A549 (cell line): Measurements from ENCODE around the gene PPP3CA. TPM values are rescaled to one million over a fixed set of nuclear protein-coding genes. Genes with fewer than 3 reads are reported as not detected.

Experiments
- ATAC-seq, 2 experiments: fragments of 200-7000 bp in 1 of 2; fragments of >200 bp in 1 of 2; cut with Nextera tagmentation in 1 of 2; cut with Tn5 transposase in 1 of 2; 3 replicates each; pipeline versions ENCODE4 v1.8.0 to v1.9.1; 2018 to 2020; ENCODE audit warnings: mild to moderate bottlenecking in 1 of 2, moderate library complexity in 1 of 2
- CTCF ChIA-PET: fragments of 300-600 bp; sonication (Branson Sonifier 250); formaldehyde crosslinking; extraction: SDS; loops from one replicate; lab custom pipeline; 2021; ENCODE audit warnings: antibody characterized with exemption, inconsistent platforms; lab: Yijun Ruan, JAX
- POLR2A ChIA-PET: fragments of 350-600 bp; formaldehyde crosslinking; extraction: SDS; loops from one replicate; lab custom pipeline; 2021; ENCODE audit warnings: antibody characterized with exemption, inconsistent platforms; lab: Yijun Ruan, JAX
- DNase-seq, 2 experiments: peaks; one replicate each; pipeline versions ENCODE4 v3.0.0 to v3.0.0-alpha.2; 2011 to 2016; ENCODE audit warnings: low read depth in 1 of 2, low spot score in 1 of 2
- FAIRE-seq: peaks from 2 replicates; lab custom pipeline; 2011; peaks lifted over from hg19 to GRCh38; lab: Jason Lieb, UNC
- H3K27ac ChIP-seq, 2 experiments: fragments of >200 bp; sonication (Bioruptor Twin); formaldehyde crosslinking; 3 replicates each; pipeline ENCODE4 v1.5.1; 2016 to 2017
- H3K4me1 ChIP-seq: fragments of >200 bp; sonication (Bioruptor Twin); formaldehyde crosslinking; 3 replicates; pipeline ENCODE4 v1.6.1; 2016
- H3K4me2 ChIP-seq: fragments of >200 bp; sonication (Bioruptor Twin); formaldehyde crosslinking; 3 replicates; pipeline ENCODE4 v1.6.1; 2016
- H3K4me3 ChIP-seq: fragments of >200 bp; sonication (Bioruptor Twin); formaldehyde crosslinking; 3 replicates; pipeline ENCODE4 v1.5.1; 2016
- H3K9me3 ChIP-seq: fragments of >200 bp; sonication (Bioruptor Twin); formaldehyde crosslinking; 3 replicates; pipeline ENCODE4 v1.6.1; 2016
- BHLHE40 ChIP-seq: IDR thresholded peaks from 2 replicates; pipeline ENCODE4 v1.6.1; 2012; ENCODE audit warnings: low read depth, low read length, inconsistent platforms
- CBX8 ChIP-seq: fragments of 200-600 bp; sonication (generic); IDR thresholded peaks from 2 replicates; pipeline ENCODE4 v1.6.1; 2016
- CTCF ChIP-seq: fragments of >200 bp; sonication (Bioruptor Twin); formaldehyde crosslinking; IDR thresholded peaks from 3 replicates; pipeline ENCODE4 v1.5.1; 2016
- ELK1 ChIP-seq: fragments of 150-350 bp; IDR thresholded peaks from 2 replicates; pipeline ENCODE4 v1.6.1; 2014; ENCODE audit warnings: low read depth, mild to moderate bottlenecking, low read length
- EP300 ChIP-seq, 2 experiments: fragments of >200 bp; sonication (Bioruptor Twin); formaldehyde crosslinking; IDR thresholded peaks; 2 replicates in 1 of 2; 3 replicates in 1 of 2; pipeline ENCODE4 v1.6.1; 2016 to 2017
- FOSL2 ChIP-seq, 2 experiments: fragments of 450-650 bp in 1 of 2; fragments of >200 bp in 1 of 2; sonication (Bioruptor Twin) in 1 of 2; formaldehyde crosslinking; IDR thresholded peaks; 2 replicates each; pipeline versions ENCODE4 v1.5.0 to v1.6.1; 2016 to 2020; ENCODE audit warnings: mild to moderate bottlenecking in 1 of 2, moderate library complexity in 1 of 2
- HDAC2 ChIP-seq: fragments of 200-600 bp; sonication (generic); IDR thresholded peaks from 2 replicates; pipeline ENCODE4 v1.6.1; 2016
- HMGXB4 ChIP-seq: fragments of 250-450 bp; sonication (Bioruptor Pico); IDR thresholded peaks from 2 replicates; pipeline ENCODE4 v1.5.0; 2021; ENCODE audit warnings: mild to moderate bottlenecking, moderate library complexity, borderline replicate concordance
- HOXA7 ChIP-seq: fragments of 250-450 bp; sonication (Bioruptor Pico); IDR thresholded peaks from 2 replicates; pipeline ENCODE4 v1.5.0; 2020; ENCODE audit warnings: mild to moderate bottlenecking, moderate library complexity
- JUN ChIP-seq, 2 experiments: fragments of >200 bp; sonication (Bioruptor Twin); formaldehyde crosslinking; IDR thresholded peaks; 2 replicates in 1 of 2; 3 replicates in 1 of 2; pipeline ENCODE4 v1.6.1; 2016 to 2017
- JUNB ChIP-seq: fragments of >200 bp; sonication (Bioruptor Twin); formaldehyde crosslinking; IDR thresholded peaks from 2 replicates; pipeline ENCODE4 v1.6.1; 2016
- MAZ ChIP-seq: fragments of 150-350 bp; IDR thresholded peaks from 2 replicates; pipeline ENCODE4 v1.6.1; 2014; ENCODE audit warnings: antibody characterized with exemption, low read depth, low read length, borderline replicate concordance
- NPAS2 ChIP-seq: fragments of 250-450 bp; sonication (Bioruptor Pico); IDR thresholded peaks from 2 replicates; pipeline ENCODE4 v1.8.0; 2022; ENCODE audit warnings: mild to moderate bottlenecking, moderate library complexity, borderline replicate concordance
- PHF8 ChIP-seq: fragments of 200-600 bp; sonication (generic); IDR thresholded peaks from 2 replicates; pipeline ENCODE4 v1.6.1; 2016; ENCODE audit warnings: low read depth, mild to moderate bottlenecking, antibody characterized with exemption, moderate library complexity, borderline replicate concordance
- POLR2A ChIP-seq: IDR thresholded peaks from 2 replicates; pipeline ENCODE4 v1.6.1; 2012; ENCODE audit warnings: mild to moderate bottlenecking, low read length
- RARB ChIP-seq: fragments of 250-450 bp; sonication (Bioruptor Pico); IDR thresholded peaks from 2 replicates; pipeline ENCODE4 v1.8.0; 2021; ENCODE audit warnings: mild to moderate bottlenecking, moderate library complexity
- RCOR1 ChIP-seq: fragments of 150-350 bp; IDR thresholded peaks from 2 replicates; pipeline ENCODE4 v1.6.1; 2014; ENCODE audit warnings: antibody characterized with exemption, low read length, low read depth
- RFX5 ChIP-seq: fragments of 450-650 bp; IDR thresholded peaks from 2 replicates; pipeline ENCODE4 v1.7.1; 2014; ENCODE audit warnings: antibody characterized with exemption, mild to moderate bottlenecking, moderate library complexity
- TP53 ChIP-seq: fragments of 250-450 bp; sonication (Bioruptor Pico); IDR thresholded peaks from 2 replicates; pipeline ENCODE4 v1.5.0; 2021; ENCODE audit warnings: mild to moderate bottlenecking, moderate library complexity
- ZFP36 ChIP-seq: fragments of 450-650 bp; IDR thresholded peaks from 2 replicates; pipeline ENCODE4 v1.6.1; 2014; ENCODE audit warnings: borderline replicate concordance; ENCODE audit not compliant: partially characterized antibody
- ZSCAN20 ChIP-seq: fragments of 250-450 bp; sonication (Bioruptor Pico); IDR thresholded peaks from 2 replicates; pipeline ENCODE4 v1.8.0; 2022; ENCODE audit warnings: mild to moderate bottlenecking, moderate library complexity
- WGBS: methylation state at CpG from one replicate; pipeline ENCODE4 v1.1.6; 2017; ENCODE audit errors: missing lambda C conversion rate; 5-methylcytosine and 5-hydroxymethylcytosine counted together
- polyA minus RNA-seq: library from RNA; depleted of rRNA, polyadenylated mRNA; stranded (reverse); fragments of >200 nt; gene quantifications from 2 replicates; pipeline ENCODE4 v1.2.3, GENCODE V29; 2011; rRNA and poly(A)+ RNA removed
- polyA plus RNA-seq, 4 experiments: library from polyadenylated mRNA; depleted of rRNA in 3 of 4; stranded (reverse); fragments of >200 nt; fragmentation: RNase III in 1 of 4; extraction: RNeasy Plus Mini Kit Qiagen cat#74134 plus additional on column Dnase treatment in 1 of 4; gene quantifications; 2 replicates in 3 of 4; 3 replicates in 1 of 4; pipeline ENCODE4 v1.2.3, GENCODE V29; 2011 to 2017

PPP3CA gene
- 33.7 and 42.4 TPM in 2 replicates for polyA plus RNA-seq (2011; rRNA removed)
- polyA plus RNA-seq (2012; cell fraction: cytosol; rRNA removed) = 7.4 and 9.1 TPM in 2 replicates
- polyA plus RNA-seq (2012; cell fraction: nucleus; rRNA removed) = 5.6 and 7.0 TPM in 2 replicates
- polyA plus RNA-seq (2017; fragmentation: RNase III; extraction: RNeasy Plus Mini Kit Qiagen cat#74134 plus additional on column Dnase treatment) = 19.5 to 25.8 TPM (median 21.4 TPM) in 3 replicates
- 36.3 and 46.9 TPM in 2 replicates for polyA minus RNA-seq

- CTCF ChIA-PET = interaction anchor here (0.6 to 1.2 kb wide), 4 partner anchors 15 to 426 kb away, joined by 3 read pairs; no protein-coding TSS in a partner anchor
- TF ChIP-seq ZFP36 (no peak), JUN (IDR thresholded peaks at IDR 0.05) (no peak), RARB (CRISPR knock-in tag) (no peak), NPAS2 (no peak), ELK1 (no peak), JUNB (no peak), HDAC2 (no peak), RCOR1 (no peak), PHF8 (no peak), BHLHE40 (no peak), EP300 (IDR thresholded peaks at IDR 0.05) (no peak), MAZ (no peak), CBX8 (no peak), TP53 (no peak), HMGXB4 (no peak), FOSL2 (IDR thresholded peaks at IDR 0.05) (no peak), FOSL2 (CRISPR knock-in tag; IDR thresholded peaks at IDR 0.05) (no peak), ZSCAN20 (CRISPR knock-in tag) (no peak), RFX5 (no peak), HOXA7 (CRISPR knock-in tag) (no peak), POLR2A (no peak; the same call in 1 of the 2 replicates)
- POLR2A ChIA-PET = interaction anchor here (1.0 to 2.7 kb wide), 9 partner anchors 9 to 519 kb away, joined by 3 to 12 read pairs (median 6); no protein-coding TSS in a partner anchor
- DNase-seq (no peak), FAIRE-seq (no peak), ATAC-seq (peak in 1 of 2 experiments; percentile 26; a peak in 1 of 6 replicates)
- Histone ChIP-seq H3K4me1 (peaks cover 46% of the 10 kb centered on the region), H3K9me3 (no peaks in the 10 kb centered on the region), H3K4me2 (peak within 1 kb of the TSS; percentile 87), H3K27ac (peak within 1 kb of the TSS; percentile 91 to 99), H3K4me3 (peak within 1 kb of the TSS; percentile 79)
- WGBS = no CpG with 5 or more reads among the region's 41 CpGs
Observed at GRCh38 chr4:101347267-101347556, at the start of gene PPP3CA. Gene PPP3CA (minus strand): TSS chr4:101347526.

- DNase-seq = peak; percentile 6 to 40
- CTCF ChIA-PET = no interaction called here
- ATAC-seq = no peak
- Histone ChIP-seq H3K4me2 (peak overlapping the region; percentile 27; the same call in 1 of the 3 replicates), H3K4me3 (no peak overlapping the region), H3K9me3 (no peaks in the 10 kb centered on the region), H3K4me1 (peaks cover 11% of the 10 kb centered on the region)
- TF ChIP-seq RCOR1 = no peak
- TF ChIP-seq FOSL2 (IDR thresholded peaks at IDR 0.05) = no peak
- TF ChIP-seq FOSL2 (CRISPR knock-in tag; IDR thresholded peaks at IDR 0.05) = peak; percentile 41
- no peak for TF ChIP-seq CTCF
- TF ChIP-seq, all 56 proteins: peak for 1
- 4% methylated on average over 1 of the region's 2 CpGs for WGBS
- no peak for FAIRE-seq
- POLR2A ChIA-PET = interaction anchor here (0.6 kb wide), 1 partner anchor 57 kb away, joined by 5 read pairs; no protein-coding TSS in a partner anchor
- no peak overlapping the region for H3K27ac ChIP-seq
Observed at GRCh38 chr4:101393256-101393655, 45.9 kb upstream of the PPP3CA start.
